Measurements from ENCODE around the gene SFR1.
"Not testable (repeated sequence)": the region's sequence is repeated elsewhere in the genome, so short reads cannot be mapped to it uniquely, and the experiment has no call there.

DNA sequence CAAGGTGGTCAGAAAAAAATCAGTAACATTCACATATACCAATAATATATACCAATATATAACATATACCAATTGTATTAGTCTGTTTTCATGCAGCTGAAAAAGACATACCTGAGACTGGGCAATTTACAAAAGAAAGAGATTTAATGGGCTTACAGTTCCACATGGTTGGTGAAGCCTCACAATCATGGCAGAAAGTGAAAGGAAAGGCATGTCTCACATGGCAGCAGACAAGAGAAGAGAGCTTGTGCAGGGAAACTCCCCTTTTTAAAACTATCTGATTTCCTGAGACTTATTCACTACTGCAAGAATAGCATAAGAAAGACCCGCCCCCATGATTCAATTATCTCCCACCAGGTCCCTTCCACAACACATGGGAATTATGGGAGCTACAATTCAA is 52.2 kb downstream of the SFR1 start:
- TF ChIP-seq CTCF (IDR thresholded peaks at IDR 0.05; ENCODE audit: low read length); EZH2 (IDR thresholded peaks at IDR 0.05; ENCODE audit: borderline replicate concordance, low read length): not testable (repeated sequence)
